GM18868 (cell line): ENCODE results near the gene ZNF428.
"Not testable (repeated sequence)": the region's sequence is repeated elsewhere in the genome, so short reads cannot be mapped to it uniquely, and the experiment has no call there.

Source experiments
- ATAC-seq: cut with Tn5 transposase; IDR thresholded peaks from one replicate; pipeline ENCODE4 v1.9.1; 2021; ENCODE audit warnings: mild to moderate bottlenecking, moderate library complexity; ENCODE audit not compliant: unreplicated experiment

ZNF428 gene

GRCh38 chr19:43619262-43620060 lies at the start of gene ZNF428:
Gene ZNF428 (minus strand): TSS chr19:43619629. CDS start chr19:43614304, 5,325 bp downstream.
- peak; percentile 75 for ATAC-seq

- peak; percentile 85 for ATAC-seq
Observed at GRCh38 chr19:43668406-43669109, 49.1 kb upstream of the ZNF428 start.

- no peak for ATAC-seq
Observed at GRCh38 chr19:43667876-43668405, 48.5 kb upstream of the ZNF428 start.

- ATAC-seq = no peak
Observed at GRCh38 chr19:43667126-43667875, 47.9 kb upstream of the ZNF428 start.

- ATAC-seq = no peak
Observed at GRCh38 chr19:43664018-43664417, 44.6 kb upstream of the ZNF428 start.

GRCh38 chr19:43662487-43662886 lies 43.1 kb upstream of the ZNF428 start:
- no peak for ATAC-seq

GRCh38 chr19:43660971-43661360 lies 41.5 kb upstream of the ZNF428 start:
- ATAC-seq = no peak

- no peak for ATAC-seq
Observed at GRCh38 chr19:43660301-43660970, 41.0 kb upstream of the ZNF428 start.

- no peak for ATAC-seq
Observed at GRCh38 chr19:43658494-43658893, 39.1 kb upstream of the ZNF428 start.

GRCh38 chr19:43658001-43658400 lies 38.6 kb upstream of the ZNF428 start:
- ATAC-seq = no peak

- ATAC-seq = no peak
Observed at GRCh38 chr19:43656436-43656835, 37.0 kb upstream of the ZNF428 start.

- ATAC-seq = no peak
Observed at GRCh38 chr19:43652546-43652874, 33.1 kb upstream of the ZNF428 start.

- no peak for ATAC-seq
Observed at GRCh38 chr19:43651758-43652545, 32.5 kb upstream of the ZNF428 start.

GRCh38 chr19:43650276-43650675 lies 30.8 kb upstream of the ZNF428 start:
- not testable (repeated sequence) for ATAC-seq

- no peak for ATAC-seq
Observed at GRCh38 chr19:43649514-43649913, 30.1 kb upstream of the ZNF428 start.

- ATAC-seq = no peak
Observed at GRCh38 chr19:43648633-43649032, 29.2 kb upstream of the ZNF428 start.

GRCh38 chr19:43644181-43644580 lies 24.8 kb upstream of the ZNF428 start:
- no peak for ATAC-seq

- no peak for ATAC-seq
Observed at GRCh38 chr19:43643326-43643725, 23.9 kb upstream of the ZNF428 start.

- no peak for ATAC-seq
Observed at GRCh38 chr19:43642531-43642930, 23.1 kb upstream of the ZNF428 start.

GRCh38 chr19:43641333-43641732 lies 21.9 kb upstream of the ZNF428 start:
- no peak for ATAC-seq
